Activated CD8-positive, alpha-beta T cell treated with anti-CD3 and anti-CD28 coated beads, Interleukin-2, amount 10 ng/mL, durations not matched to agents 7 days and 5 days (primary cell): ENCODE results near the gene BICDL1. TPM values are rescaled to one million over a fixed set of nuclear protein-coding genes. Genes with fewer than 3 reads are reported as not detected.

Source experiments
- total RNA-seq, 2 experiments: library from RNA; stranded (reverse); gene quantifications; one replicate each; pipeline ENCODE4 v1.2.3, GENCODE V29; 2021

Gene BICDL1
- total RNA-seq, 2 experiments from 2014 or later: 62.4 to 64.8 TPM

Other genes starting within 250 kb of the BICDL1 start
- gene CIT, start 111.9 kb upstream of the BICDL1 start, total RNA-seq: 100 to 1,000 TPM; 111 to 115 TPM
- gene RAB35, start 127.5 kb downstream of the BICDL1 start, total RNA-seq: 10 to 100 TPM; 61.0 to 64.6 TPM
- gene GCN1, start 205.5 kb downstream of the BICDL1 start, total RNA-seq: 100 to 1,000 TPM; 109 to 112 TPM
- 1,000 to 10,000 TPM; 2,051 to 2,121 TPM for gene RPLP0, start 211.9 kb downstream of the BICDL1 start, total RNA-seq